Measurements from ENCODE around the gene LMF1.

The LMF1 gene

DNA sequence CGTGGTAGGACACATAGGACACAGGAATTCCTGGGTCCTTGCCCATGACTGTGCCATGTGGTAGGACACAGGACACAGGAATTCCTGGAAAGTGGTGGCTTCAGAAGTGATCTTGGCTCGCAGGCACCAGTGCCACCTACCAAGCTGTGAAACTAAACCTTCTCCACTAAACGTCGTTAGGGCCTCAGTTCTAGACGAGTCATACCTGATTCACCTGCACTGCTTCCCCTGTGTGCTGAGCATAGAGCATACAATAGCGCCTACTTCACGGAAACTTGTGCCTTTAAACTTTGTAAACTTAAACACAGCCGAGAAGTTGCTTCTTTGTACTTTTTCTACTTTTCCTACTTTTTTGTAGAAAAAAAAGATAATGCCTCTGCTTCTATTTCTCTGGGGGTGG, 15.6 kb upstream of the LMF1 start:
- DNase-seq (ENCODE audit: low read depth in 1 of 2, low spot score in 1 of 2): no peak

DNA sequence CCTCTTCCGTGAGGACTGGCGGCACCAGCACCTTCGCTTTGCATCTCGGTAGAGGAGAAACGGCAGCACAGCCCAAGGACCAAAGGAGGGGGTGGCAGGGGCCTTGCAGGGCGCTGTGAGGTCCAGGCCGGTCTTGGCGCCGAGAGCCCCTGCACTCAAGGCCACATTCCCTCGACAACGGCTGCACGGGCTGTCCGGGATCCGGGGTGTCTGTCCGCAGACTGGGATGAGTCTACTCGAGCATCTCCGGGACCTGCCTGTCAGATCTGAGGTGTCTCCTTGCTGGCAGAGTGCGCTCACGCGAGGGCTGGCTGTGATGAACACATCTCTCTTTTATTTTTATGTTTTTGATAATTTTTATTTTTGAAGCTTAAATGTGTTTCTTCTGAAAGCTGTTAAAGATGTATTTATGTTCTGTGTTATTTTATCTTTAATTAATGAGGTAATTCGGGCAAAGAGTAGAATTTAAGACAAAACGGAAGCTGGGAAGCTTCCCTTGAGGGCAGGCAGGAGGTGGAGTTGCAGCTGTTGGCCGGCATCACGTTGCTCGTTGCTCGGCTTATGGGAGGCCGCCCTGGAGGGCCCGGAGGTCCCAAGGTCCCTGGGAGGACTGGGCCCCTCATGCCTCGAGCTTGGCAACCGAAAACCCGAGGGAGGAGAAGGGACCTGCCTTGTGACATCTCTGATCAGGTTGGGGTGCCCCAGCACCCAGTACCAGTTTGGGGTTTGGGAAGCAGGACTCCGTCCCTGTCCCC, 15.0 kb upstream of the LMF1 start:
- no peak for DNase-seq (ENCODE audit: low read depth in 1 of 2, low spot score in 1 of 2)

DNA sequence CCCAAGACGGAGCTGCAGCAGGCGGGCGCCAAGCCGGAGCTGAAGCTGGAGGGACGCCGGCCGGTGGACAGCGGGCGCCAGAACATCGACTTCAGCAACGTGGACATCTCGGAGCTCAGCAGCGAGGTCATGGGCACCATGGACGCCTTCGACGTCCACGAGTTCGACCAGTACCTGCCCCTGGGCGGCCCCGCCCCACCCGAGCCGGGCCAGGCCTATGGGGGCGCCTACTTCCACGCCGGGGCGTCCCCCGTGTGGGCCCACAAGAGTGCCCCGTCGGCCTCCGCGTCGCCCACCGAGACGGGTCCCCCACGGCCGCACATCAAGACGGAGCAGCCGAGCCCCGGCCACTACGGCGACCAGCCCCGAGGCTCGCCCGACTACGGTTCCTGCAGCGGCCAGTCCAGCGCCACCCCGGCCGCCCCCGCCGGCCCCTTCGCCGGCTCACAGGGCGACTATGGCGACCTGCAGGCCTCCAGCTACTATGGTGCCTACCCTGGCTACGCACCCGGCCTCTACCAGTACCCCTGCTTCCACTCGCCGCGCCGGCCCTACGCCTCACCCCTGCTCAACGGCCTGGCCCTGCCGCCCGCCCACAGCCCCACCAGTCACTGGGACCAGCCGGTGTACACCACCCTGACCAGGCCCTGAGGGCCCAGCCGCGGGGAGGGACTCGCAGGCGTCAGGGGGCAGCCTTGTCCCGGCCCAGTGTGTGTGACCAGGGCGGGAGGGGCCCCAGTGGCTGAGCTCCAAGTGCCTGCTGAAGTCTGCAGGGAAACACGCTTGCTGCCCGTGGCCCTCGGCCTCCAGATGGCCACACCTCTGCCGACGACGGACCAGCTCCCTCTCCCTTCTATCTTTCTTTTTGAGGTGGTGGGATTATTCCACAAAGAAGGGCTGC, 14.2 kb upstream of the LMF1 start:
- no peak for DNase-seq (ENCODE audit: low read depth in 1 of 2, low spot score in 1 of 2)

DNA sequence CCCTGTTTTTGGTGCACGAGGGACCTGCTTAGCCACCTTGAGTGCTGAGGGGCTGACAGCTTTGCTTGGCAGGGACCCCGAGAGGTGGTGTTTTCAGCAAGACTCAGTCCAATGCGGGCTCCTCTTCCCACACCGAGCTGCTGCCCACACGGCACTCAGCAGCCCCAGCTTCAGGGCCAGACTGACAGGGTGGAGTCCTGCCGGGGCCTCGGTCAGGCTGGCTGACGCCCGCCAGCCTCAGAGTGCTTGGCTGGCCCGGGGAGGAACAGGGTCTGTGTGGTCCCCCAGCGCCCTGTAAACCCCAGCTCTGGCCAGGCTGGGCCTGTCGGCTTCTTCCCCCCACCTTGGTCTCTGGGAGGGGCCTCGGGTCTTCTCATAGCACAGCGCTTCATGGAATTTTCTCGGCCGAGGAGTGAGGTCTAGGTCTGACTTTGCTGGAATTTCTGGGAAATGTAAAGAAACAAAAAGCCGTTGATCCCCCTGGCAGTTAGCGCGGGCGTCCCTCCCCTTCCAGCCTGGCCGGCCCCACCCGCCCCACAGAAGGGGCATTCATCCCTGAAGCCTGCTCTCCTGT, 13.4 kb upstream of the LMF1 start:
- DNase-seq (ENCODE audit: low read depth in 1 of 2, low spot score in 1 of 2): no peak

DNA sequence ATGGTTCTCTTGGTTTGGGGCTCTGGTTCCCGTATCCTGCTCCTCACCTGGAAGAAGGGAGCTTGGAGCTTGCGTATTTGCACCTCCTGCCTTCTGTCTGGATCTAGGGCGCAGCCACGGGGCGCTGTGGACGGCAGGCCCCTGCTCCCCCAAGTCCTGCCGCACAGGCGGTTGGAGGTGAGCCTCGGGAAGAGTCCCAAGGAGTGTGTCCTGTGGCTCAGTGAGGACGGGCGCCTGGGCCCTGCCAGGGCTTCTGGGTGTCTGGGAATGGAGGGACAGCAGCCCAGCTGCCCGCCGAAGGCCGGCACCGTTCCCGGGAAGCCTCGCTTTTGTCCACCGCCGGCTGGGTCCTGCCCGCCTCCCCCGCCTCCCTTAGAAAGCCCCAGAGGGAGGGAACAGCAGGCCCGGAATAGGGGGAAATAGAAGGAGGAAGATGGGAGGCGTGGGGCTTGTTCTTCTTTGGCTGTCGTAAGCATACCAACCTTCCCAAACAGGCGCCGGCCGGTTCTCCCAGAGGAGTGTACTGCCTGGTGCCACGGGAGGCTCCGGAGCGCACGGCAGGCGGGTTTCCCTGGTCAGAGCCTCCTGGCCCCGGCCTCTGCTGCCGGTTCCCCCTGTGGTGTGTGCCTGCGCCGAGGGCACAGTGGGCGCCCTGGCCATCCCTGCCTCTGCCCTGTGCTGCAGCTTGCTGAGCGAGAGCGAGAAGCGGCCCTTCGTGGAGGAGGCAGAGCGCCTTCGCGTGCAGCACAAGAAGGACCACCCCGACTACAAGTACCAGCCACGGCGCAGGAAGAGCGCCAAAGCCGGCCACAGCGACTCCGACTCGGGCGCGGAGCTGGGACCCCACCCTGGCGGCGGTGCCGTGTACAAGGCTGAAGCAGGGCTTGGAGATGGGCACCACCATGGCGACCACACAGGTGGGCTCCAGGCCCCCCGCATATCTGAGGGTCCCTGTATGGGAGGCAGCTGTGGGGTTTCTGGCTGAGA, 12.6 kb upstream of the LMF1 start:
- DNase-seq (ENCODE audit: low read depth in 1 of 2, low spot score in 1 of 2): no peak

DNA sequence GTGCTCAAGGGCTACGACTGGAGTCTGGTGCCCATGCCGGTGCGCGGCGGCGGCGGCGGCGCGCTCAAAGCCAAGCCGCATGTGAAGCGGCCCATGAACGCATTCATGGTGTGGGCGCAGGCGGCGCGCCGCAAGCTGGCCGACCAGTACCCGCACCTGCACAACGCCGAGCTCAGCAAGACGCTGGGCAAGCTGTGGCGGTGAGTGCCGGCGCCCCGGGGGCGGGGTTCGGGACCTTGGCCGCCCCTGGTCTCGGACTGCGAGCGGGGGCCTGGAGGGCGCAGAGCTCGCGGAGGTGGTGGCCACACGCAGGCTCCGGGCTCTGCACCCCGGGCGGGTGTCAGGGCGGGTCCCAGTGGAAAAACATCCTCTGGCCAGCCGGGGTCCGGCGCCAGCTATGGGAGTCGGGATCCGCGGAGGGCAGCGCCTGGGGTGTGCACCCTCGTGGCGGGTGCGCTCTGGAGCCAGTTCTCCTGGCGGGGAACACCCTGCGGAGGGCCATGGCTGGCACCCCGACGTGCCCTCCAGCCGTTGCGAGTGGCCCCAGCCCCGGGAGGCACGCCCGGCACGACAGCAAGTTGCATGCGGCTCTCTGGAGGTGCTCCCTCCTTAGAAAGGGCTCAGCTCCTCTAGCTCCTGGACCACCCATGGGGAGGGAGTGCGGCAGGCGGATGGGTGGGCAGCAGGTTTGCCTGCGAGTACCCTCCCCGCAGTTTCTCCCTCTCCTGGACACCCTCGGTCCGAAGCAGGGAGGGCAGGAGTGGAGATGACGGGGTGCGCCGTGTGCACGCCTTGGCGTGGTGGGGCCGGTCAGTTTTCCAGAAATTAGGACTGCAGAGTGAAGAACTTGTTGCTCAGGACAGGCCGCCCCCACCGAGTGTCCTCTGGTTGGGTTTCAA, 11.6 kb upstream of the LMF1 start:
- DNase-seq (ENCODE audit: low read depth in 1 of 2, low spot score in 1 of 2): no peak

DNA sequence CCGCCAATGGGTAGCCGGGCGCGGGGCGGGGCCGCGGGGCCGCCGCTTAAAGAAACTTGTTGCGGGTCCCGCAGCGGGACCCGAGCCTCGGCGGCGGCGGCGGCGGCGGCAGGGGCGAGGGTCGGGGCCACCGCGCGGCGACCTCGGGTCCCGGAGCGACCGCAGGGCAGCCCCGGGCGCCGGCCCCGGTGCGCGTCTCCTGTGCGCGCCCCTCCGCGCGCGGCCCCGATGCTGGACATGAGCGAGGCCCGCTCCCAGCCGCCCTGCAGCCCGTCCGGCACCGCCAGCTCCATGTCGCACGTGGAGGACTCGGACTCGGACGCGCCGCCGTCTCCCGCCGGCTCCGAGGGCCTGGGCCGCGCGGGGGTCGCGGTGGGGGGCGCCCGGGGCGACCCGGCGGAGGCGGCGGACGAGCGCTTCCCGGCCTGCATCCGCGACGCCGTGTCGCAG, 10.9 kb upstream of the LMF1 start, which contains the start of gene SOX8:
Gene SOX8, plus strand, starts transcription at position 76 of the 450 bp plus-strand sequence. Its CDS starts 153 bp downstream, at position 229.
- DNase-seq (ENCODE audit: low read depth in 1 of 2, low spot score in 1 of 2): no peak

DNA sequence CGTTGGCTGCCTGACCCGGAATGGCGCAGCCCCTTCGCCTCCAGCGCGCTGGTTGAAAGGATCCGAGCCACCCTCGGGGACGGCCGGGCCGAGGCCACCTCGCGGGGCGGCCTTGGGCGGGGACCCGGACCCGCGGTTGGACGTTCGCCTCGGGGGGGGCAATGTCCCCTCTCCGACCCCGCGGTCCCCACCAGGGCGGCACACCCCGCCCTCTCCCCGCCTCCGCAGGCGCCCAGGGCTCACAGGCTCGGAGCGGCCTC, 9.7 kb upstream of the LMF1 start:
- DNase-seq (ENCODE audit: low read depth in 1 of 2, low spot score in 1 of 2): no peak

DNA sequence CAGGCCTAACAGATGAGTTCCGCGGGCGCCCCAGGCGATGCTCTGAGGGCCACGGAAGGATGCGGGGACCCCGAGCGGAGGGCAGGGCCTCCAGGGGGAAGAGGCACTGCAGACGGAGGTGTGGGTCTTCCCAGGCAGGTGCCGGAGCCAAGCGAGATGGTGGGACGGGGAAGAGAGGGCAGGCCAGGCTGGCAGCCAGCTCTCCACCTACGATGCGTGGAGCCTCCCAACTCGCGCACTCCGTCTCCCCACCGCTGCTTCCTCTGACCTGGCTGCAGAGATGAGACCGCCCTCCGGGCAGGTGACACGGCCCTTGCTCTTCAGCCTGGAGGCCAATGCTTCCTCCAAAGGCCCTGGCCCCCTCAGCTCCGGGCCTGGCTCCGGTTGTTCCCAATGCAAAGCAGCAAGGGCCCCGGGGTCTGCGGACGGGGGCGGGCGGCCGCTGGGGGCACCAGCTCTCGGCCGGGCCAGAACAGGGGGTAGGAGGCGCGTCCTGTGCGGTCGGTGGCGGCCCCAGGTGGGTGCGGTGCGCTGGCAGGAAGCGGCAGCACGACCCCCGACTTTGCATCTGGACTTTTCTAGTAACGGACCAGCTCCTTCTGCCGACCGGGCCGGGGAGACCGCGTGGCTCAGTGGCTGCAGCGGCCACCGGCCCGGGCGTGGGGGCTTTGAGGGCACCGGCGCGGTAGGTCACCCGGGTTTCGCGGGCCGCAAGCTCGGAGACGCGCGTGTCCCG, 9.2 kb upstream of the LMF1 start:
- DNase-seq (ENCODE audit: low read depth in 1 of 2, low spot score in 1 of 2): no peak

DNA sequence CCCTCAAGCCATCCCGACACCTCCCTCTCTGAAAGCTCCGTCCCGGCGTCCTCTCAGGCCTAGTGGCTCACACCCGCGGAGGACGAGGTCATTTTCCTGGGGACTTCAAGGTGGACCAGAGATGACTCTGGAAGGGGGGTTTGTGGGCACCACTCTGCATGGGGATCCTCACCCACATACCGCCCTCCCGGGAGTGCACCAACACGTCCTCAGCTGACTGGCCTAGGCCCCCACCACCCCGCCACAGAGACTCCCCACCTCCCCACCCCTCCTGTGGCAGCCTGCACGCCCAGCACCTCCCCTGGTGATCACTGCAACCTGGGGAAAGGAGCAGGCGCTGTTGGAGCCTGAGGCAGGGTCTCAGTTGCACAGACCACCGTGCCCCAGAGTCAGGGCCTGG, 8.4 kb upstream of the LMF1 start:
- DNase-seq (ENCODE audit: low read depth in 1 of 2, low spot score in 1 of 2): no peak

DNA sequence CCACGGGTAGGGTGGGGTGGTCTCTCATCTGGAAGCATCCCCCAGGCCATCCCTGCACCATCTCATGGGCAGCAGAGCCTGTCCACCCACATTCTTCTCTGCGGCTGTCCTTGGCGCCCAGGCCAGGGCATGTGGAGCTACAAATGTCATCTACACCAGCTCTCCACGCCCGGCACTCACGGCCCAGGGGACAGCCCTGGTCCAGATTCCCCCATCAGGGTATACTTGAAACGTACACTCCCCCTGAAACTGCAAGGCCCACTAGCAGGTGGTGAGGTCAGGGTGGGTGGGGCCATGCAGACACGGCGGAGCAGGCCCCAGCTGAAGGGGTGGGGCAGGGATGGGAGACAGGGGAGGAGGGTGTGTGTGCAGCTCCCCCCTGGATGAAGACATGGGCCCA, 7.6 kb upstream of the LMF1 start:
- no peak for DNase-seq (ENCODE audit: low read depth in 1 of 2, low spot score in 1 of 2)

DNA sequence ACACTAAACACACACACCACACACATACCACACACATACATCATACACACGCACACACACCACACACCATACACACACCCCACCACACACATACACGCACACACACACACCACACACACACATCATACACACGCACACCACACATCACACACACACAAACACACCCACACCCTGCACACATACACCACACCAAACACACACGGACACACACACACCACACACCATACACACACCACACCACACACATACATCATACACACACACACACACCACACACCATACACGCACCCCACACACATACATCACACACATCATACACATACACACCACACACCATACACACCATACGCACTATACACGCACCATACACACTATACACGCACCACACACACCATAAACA, 7.1 kb upstream of the LMF1 start:
- no peak for DNase-seq (ENCODE audit: low read depth in 1 of 2, low spot score in 1 of 2)

DNA sequence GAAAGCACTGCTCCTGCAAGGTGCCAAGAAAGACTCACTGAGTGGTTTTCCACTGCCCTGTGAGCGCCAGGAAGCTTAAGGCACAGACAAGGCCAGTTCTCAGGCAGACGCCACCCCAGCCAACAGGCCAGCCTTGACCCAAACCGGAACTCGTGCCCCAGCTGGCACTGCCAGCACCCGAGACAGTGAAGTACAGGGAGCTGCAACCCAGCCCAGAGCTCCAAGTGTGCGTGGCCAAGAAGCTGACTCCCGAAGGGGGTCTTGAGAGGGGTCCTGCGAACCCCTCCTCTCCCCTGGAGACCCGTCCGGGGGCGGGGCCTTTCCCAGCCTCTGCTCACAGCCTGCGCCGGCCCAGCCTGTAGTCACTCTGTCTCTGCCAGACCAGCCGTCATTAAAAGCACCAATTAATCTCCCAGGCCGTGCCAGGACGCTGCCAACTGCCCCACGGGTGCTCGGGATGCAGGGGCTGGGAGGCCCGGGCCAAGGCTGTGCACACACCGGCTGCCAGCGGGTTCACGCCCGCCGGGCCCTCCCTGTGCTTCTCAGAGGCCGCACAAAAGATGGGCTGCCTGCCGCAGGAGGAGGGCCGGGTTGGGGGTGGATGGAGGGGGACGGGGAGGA, 6.4 kb upstream of the LMF1 start:
- no peak for DNase-seq (ENCODE audit: low read depth in 1 of 2, low spot score in 1 of 2)

DNA sequence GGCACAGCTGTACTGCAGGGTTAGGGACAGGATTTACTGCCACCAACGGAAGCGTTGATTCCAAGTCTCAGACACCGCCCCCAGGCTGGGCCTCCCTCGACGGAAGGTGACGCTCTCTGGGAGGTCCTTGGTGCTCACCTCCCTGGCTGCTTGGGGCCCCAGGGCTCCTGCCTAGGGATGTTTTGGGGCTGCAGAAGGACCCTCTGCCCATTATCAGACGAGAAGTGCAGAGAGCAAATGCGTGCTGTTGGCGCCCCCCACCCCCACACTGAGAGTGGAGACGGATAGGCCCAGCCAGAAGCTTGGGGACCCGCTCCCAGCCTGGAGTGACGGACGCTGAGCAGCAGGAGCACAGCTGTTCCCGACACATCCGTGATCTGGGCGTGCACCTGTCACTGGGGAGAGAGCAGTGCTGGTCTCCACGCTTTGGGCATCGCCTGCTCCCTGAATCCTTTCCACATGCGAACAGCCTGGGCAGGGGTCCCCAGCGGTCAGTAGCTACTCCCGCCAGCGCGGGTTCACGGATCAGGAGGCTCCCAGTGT, 5.7 kb upstream of the LMF1 start:
- DNase-seq (ENCODE audit: low read depth in 1 of 2, low spot score in 1 of 2): no peak

DNA sequence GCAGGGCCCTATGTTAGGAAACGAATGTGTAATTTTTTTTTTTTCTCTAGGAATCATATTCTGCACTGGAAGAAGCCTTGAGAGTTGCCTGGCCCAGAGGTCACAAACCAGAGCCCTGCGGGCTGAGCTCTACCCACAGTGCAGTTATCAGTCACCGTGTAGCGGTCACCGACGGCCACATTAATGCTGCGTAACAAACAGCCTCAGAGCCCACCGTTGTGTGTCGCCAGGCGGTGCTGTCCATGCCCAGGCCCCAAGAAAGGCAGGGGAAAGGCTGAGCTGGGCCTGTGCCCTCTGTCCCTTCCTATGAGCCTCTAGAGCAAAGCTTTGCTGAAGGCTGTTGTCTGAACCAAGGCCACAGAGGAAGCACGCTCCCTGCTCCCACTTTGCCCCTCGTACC, 4.5 kb upstream of the LMF1 start:
- DNase-seq (ENCODE audit: low read depth in 1 of 2, low spot score in 1 of 2): no peak

DNA sequence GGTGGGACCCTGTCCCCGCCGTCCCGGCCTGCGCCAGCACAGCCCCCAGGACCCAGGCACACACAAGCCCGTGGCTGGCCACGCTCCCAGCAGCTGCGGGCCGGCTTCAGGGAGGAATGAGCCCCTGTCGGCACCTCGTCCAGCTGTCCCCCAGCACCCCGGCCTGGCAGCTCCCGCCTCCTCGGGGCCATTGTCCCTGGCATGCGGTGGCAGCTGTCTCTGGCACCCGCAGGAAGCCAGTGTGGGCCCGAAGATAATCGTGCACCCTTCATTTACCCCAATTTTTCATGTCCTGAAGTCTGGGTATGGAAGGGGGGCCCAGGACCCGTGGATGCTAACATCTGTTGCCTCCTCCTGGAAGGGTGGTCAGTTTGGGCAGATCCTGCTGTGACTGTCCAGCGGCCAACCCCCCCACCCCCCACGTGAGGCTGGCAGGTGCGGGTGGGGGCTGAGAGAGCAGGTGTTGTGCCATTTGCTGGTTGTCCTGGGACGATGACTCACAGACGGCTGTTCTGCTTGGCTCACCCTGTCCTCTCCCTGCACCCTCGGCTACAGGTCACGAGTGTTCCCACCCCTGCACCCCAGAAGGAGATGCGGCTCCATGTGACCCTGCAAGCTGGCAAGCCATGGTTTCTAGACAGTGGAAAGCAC, 4.0 kb upstream of the LMF1 start:
- no peak for DNase-seq (ENCODE audit: low read depth in 1 of 2, low spot score in 1 of 2)

DNA sequence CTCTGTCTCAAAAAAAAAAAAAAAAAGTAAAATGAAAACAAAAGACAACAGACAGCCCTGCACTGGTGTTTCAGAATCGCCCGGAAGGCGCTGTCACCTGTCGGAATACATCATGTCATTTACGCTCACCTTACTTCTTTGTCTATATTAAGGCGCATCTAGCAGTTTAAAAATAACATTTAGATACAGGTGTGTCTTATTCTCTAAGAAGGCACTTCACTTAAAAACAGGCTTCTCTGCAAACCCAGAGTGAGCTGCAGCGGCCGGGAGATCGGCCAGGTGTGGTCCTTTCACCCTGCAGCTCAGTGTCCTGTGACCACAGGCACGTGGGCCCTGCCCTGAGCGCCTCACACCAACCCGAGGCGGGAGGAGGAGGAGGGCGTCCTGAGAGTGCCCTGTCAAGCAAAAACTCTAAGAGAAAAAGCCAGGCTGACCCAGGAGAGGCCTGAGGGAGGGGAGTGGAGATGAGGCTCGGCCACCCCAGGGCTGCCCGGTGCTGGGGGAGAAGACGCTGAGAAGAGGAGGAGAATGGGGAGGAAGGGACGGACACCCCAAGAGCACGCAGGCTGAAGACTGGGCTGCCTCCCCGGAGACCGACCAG, 3.3 kb upstream of the LMF1 start:
- DNase-seq (ENCODE audit: low read depth in 1 of 2, low spot score in 1 of 2): no peak

DNA sequence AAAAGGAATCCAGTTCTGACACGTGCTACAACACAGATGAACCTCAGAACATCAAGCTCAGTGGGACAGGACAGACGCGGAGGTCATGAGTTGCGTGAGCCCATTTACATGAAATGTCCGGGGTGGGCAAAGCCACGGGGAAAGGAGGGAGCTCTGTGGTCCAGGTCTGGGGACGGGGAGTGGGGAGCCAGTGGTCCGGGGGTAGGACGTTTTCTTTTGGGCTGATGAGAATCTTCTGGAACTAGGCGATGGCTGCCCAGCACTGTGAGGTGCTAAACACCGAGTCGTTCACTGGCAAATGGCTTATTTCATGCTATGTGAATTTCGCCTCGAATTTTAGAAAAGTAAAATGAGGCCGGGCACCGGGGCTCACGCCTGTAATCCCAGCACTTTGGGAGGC, 2.6 kb upstream of the LMF1 start:
- DNase-seq (ENCODE audit: low read depth in 1 of 2, low spot score in 1 of 2): no peak
